ENCODE results near the gene GRIK1.

DNA sequence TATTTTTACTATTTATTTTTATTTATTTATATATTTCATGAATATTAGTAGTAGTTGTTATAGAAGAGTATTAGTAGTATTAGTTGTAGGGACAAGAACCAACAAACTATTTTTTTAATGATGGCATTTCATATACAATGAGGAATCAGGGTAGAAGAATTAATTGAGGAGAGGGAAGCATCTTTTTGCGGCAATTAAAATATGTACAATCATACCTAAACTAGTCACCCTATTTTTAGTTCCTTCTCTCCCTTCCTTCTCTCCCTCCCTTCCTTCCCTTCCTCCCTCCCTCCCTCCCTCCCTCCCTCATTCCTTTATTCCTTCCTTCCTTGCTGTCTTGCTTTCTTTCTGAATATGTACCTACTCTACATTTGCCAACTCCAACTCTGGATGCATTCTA lies 189.8 kb downstream of the GRIK1 start:
- TF ChIP-seq, protein P1, sequence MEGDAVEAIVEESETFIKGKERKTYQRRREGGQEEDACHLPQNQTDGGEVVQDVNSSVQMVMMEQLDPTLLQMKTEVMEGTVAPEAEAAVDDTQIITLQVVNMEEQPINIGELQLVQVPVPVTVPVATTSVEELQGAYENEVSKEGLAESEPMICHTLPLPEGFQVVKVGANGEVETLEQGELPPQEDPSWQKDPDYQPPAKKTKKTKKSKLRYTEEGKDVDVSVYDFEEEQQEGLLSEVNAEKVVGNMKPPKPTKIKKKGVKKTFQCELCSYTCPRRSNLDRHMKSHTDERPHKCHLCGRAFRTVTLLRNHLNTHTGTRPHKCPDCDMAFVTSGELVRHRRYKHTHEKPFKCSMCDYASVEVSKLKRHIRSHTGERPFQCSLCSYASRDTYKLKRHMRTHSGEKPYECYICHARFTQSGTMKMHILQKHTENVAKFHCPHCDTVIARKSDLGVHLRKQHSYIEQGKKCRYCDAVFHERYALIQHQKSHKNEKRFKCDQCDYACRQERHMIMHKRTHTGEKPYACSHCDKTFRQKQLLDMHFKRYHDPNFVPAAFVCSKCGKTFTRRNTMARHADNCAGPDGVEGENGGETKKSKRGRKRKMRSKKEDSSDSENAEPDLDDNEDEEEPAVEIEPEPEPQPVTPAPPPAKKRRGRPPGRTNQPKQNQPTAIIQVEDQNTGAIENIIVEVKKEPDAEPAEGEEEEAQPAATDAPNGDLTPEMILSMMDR (IDR thresholded peaks at IDR 0.05): no peak
- no peak for TF ChIP-seq EP300 (IDR thresholded peaks at IDR 0.05; ENCODE audit: low read depth)
